ENCODE measurements around the gene NAALADL2. TPM values are rescaled to one million over a fixed set of nuclear protein-coding genes. Genes with fewer than 3 reads are reported as not detected.

Gene NAALADL2
- total RNA-seq, 4 donors from 2014 or later: 10.3 to 16.7 (median 10.9) TPM

DNA sequence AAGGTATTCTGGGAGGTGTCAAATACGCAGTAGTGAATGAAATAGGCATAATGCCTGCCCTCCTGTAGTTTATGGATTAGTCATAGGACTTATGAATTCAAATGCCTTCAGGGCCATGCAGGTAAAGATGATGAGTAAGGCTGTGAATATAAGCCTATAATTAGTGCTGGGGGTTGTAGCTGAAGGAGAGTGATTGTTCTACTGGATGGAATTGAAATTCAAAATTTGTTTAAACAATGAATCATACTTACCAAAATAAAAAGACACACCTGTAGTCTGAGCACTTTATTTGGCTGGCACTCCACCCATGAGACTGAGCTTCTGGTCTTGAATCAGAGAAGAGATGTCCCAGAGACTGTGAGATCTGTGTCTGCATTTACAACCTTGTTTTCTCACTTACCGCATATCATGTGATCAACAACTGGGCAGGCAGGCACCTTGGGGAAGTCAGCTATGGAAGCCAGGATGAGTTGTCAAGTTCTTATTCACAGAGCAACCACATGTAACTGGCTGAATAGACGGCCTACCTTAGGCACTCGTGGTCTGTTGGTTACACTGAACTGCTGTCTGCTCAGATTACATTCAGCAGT, 291.8 kb downstream of the NAALADL2 start:
- no peak for TF ChIP-seq EP300 (IDR thresholded peaks at IDR 0.05)
- TF ChIP-seq POLR2A (IDR thresholded peaks at IDR 0.05): no peak
- TF ChIP-seq, protein P1, sequence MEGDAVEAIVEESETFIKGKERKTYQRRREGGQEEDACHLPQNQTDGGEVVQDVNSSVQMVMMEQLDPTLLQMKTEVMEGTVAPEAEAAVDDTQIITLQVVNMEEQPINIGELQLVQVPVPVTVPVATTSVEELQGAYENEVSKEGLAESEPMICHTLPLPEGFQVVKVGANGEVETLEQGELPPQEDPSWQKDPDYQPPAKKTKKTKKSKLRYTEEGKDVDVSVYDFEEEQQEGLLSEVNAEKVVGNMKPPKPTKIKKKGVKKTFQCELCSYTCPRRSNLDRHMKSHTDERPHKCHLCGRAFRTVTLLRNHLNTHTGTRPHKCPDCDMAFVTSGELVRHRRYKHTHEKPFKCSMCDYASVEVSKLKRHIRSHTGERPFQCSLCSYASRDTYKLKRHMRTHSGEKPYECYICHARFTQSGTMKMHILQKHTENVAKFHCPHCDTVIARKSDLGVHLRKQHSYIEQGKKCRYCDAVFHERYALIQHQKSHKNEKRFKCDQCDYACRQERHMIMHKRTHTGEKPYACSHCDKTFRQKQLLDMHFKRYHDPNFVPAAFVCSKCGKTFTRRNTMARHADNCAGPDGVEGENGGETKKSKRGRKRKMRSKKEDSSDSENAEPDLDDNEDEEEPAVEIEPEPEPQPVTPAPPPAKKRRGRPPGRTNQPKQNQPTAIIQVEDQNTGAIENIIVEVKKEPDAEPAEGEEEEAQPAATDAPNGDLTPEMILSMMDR (IDR thresholded peaks at IDR 0.05): no peak
- Histone ChIP-seq H3K4me3 (no peak overlapping the region), H3K36me3 (no peaks in the 10 kb centered on the region), H3K4me1 (no peaks in the 10 kb centered on the region), H3K9me3 (no peaks in the 10 kb centered on the region), H3K27ac (no peak overlapping the region), H3K27me3 (no peaks in the 10 kb centered on the region)
- WGBS, 2 donors: 74 to 88% methylated on average over 4 of the region's 4 CpGs
- DNase-seq (ENCODE audit: low spot score in 2 of 2): no peak

DNA sequence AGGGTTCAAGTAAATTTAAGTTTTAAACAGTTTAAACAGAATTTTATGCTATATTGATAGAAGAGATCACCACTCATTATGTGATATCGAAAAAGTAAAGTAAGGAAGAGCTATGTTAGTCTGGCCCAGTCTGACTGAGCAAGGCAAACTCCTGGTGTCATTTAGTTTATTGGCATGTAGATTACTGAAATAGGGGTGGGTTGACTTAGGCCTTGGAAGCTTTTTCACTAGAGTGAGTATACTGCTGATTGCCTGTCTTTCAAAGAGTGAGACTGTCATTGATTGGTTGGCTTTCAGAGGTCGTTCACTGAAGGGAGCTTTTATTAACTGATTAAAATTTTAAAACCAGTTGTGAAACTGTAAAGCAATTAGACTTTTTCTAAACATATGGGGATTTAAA, 294.5 kb downstream of the NAALADL2 start:
- no peak for DNase-seq (ENCODE audit: low spot score in 2 of 2)
- Histone ChIP-seq H3K4me1 (no peaks in the 10 kb centered on the region), H3K27ac (no peak overlapping the region), H3K36me3 (peaks cover 0 to 2% (median 0%) of the 10 kb centered on the region in 3 donors), H3K27me3 (no peaks in the 10 kb centered on the region), H3K4me3 (no peak overlapping the region), H3K9me3 (no peaks in the 10 kb centered on the region)
- WGBS, 2 donors: 83 to 94% methylated on average over 2 of the region's 2 CpGs
- TF ChIP-seq, protein P1 (IDR thresholded peaks at IDR 0.05): no peak
- TF ChIP-seq POLR2A (IDR thresholded peaks at IDR 0.05) (no peak), EP300 (IDR thresholded peaks at IDR 0.05) (no peak)

DNA sequence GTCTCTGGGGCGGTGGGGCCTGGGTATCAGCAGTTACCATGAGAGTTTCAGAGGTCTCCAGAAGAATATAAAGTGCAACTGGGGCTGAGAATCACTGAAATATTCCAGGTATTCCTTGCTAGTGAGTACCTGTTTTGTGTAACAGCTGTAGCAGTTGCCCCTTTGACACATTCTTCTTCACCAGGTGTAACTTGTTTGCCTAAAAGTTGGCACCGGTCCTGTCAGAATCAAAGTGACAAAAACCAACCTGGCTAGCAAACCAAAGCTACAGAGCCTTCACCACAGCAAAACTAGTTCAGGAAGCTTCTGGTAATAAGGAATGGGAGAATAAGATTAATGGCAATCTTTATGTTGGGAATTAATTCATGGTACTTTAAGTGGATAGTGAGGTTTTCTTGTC, 296.0 kb downstream of the NAALADL2 start:
- DNase-seq (ENCODE audit: low spot score in 2 of 2): no peak
- H3K27me3 ChIP-seq: no peaks in the 10 kb centered on the region
- no peak overlapping the region for H3K27ac ChIP-seq
- H3K4me3 ChIP-seq: no peak overlapping the region
- TF ChIP-seq EP300 (IDR thresholded peaks at IDR 0.05) (no peak), POLR2A (IDR thresholded peaks at IDR 0.05) (no peak)
- TF ChIP-seq, protein P1 (IDR thresholded peaks at IDR 0.05): no peak
- H3K4me1 ChIP-seq: no peaks in the 10 kb centered on the region
- 90 to 100% methylated on average over 2 of the region's 2 CpGs for WGBS, 2 donors
- no peaks in the 10 kb centered on the region for H3K9me3 ChIP-seq
- H3K36me3 ChIP-seq: peaks cover 0 to 2% (median 0%) of the 10 kb centered on the region in 3 donors

DNA sequence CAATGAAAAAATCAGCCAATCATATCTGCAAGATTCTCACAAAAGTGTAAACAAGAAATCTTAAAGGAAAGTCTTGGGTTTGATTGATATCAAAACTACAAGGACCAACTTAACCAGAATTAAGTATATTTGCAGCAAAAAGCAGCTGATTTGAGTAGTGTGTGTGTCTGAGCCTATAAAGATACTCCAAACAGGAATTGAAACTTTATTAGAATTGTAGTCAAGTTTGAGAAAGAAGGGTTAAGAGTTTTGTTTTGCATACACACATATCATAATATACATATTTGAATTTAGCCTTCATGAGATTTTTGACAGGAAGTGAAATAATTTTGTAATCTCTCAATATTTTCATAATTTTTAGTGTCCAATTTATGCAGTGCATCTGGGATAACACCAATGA, 300.1 kb downstream of the NAALADL2 start:
- peaks cover 0 to 2% (median 0%) of the 10 kb centered on the region in 3 donors for H3K36me3 ChIP-seq
- H3K27ac ChIP-seq: no peak overlapping the region
- no peak for DNase-seq (ENCODE audit: low spot score in 2 of 2)
- no peaks in the 10 kb centered on the region for H3K9me3 ChIP-seq
- TF ChIP-seq EP300 (IDR thresholded peaks at IDR 0.05) (no peak), POLR2A (IDR thresholded peaks at IDR 0.05) (no peak)
- TF ChIP-seq, protein P1 (IDR thresholded peaks at IDR 0.05): no peak
- no peak overlapping the region for H3K4me3 ChIP-seq
- H3K27me3 ChIP-seq: no peaks in the 10 kb centered on the region
- H3K4me1 ChIP-seq: no peaks in the 10 kb centered on the region

DNA sequence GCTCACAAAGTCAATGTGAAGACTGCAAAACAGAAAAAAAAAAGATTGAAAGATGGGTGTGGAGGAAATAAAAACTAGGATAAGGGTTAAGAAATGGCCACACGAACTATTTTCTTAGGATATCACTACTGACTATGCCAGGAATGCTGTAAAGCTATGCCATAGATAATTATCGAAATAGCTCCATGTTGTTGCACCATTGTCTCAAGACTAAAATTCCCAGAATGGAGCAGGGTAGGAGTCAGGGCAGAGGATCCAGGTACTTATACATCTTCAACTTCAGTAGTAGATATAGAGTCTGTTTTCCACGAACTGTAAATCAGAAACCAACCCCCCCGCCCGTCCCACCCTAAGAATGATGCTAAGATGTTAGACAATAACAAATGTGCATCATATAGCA, 302.2 kb downstream of the NAALADL2 start:
- Histone ChIP-seq H3K27me3 (no peaks in the 10 kb centered on the region), H3K4me3 (no peak overlapping the region), H3K27ac (no peak overlapping the region), H3K4me1 (no peaks in the 10 kb centered on the region), H3K9me3 (no peaks in the 10 kb centered on the region), H3K36me3 (peaks cover 0 to 2% (median 0%) of the 10 kb centered on the region in 3 donors)
- DNase-seq (ENCODE audit: low spot score in 2 of 2): no peak
- 89 to 90% methylated on average over 5 of the region's 5 CpGs for WGBS, 2 donors
- TF ChIP-seq, protein P1 (IDR thresholded peaks at IDR 0.05): no peak
- TF ChIP-seq POLR2A (IDR thresholded peaks at IDR 0.05) (no peak), EP300 (IDR thresholded peaks at IDR 0.05) (no peak)
